GM12891 (cell line): Measurements from ENCODE around the gene GLRX3.

Experiments used
- POLR2A ChIP-seq: IDR thresholded peaks from 2 replicates; pipeline ENCODE4 v1.6.1; 2011; ENCODE audit warnings: low read depth, low read length, control low read depth
- POLR2AphosphoS5 ChIP-seq: IDR thresholded peaks from 2 replicates; pipeline ENCODE4 v1.6.1; 2011; ENCODE audit warnings: low read depth, low read length, control low read depth
- TAF1 ChIP-seq: IDR thresholded peaks from 2 replicates; pipeline ENCODE4 v1.6.1; 2011; ENCODE audit warnings: low read depth, low read length, control low read depth

- TF ChIP-seq POLR2A (no peak), POLR2AphosphoS5 (no peak), TAF1 (no peak)
Observed at GRCh38 chr10:130109796-130110245, 26.4 kb upstream of the GLRX3 start.
